Measurements from ENCODE around the gene TRMT112.
A peak's percentile ranks its signal among the peaks of the same experiment; 100 is the strongest.
"Not testable (repeated sequence)": the region's sequence is repeated elsewhere in the genome, so short reads cannot be mapped to it uniquely, and the experiment has no call there.

TRMT112 gene

DNA sequence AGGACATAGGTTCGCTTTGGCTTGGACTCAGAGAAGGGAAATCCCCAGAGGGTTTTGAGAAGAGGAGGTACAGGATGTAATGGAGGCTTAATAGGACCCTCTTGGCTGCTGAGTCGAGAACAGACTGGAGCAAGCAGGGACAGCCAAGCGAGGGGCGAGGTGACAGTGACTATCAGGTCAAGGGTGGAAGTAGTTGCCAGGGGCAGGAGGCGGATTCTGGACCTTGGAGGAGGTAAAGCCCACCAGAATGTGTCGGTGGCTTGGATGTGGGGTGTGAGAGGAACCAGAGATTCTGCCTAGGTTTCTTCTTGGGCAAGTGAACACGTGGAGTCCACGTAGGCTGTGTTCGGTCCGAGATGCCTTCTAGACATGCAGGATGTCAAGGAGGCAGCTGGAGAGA, 4.4 kb downstream of the TRMT112 start:
- DNase-seq (ENCODE audit: low read depth in 2 of 2): no peak

DNA sequence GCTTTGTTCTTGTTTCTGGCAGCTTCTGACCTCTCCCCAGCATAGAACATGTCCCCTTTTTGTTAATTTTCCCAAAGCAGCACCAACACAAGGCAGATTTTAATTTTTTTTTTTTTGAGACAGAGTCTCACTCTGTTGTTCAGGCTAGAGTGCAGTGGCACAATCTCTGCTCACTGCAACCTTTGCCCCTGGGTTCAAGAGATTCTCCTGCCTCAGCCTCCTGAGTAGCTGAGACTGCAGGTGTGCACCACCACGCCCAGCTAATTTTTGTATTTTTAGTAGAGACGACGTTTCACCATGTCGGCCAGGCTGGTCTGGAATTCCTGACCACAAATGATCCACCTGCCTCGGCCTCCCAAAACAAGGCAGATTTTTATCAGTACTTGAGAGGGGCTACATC, 9.6 kb downstream of the TRMT112 start:
- not testable (repeated sequence) for DNase-seq (ENCODE audit: low read depth in 2 of 2)

DNA sequence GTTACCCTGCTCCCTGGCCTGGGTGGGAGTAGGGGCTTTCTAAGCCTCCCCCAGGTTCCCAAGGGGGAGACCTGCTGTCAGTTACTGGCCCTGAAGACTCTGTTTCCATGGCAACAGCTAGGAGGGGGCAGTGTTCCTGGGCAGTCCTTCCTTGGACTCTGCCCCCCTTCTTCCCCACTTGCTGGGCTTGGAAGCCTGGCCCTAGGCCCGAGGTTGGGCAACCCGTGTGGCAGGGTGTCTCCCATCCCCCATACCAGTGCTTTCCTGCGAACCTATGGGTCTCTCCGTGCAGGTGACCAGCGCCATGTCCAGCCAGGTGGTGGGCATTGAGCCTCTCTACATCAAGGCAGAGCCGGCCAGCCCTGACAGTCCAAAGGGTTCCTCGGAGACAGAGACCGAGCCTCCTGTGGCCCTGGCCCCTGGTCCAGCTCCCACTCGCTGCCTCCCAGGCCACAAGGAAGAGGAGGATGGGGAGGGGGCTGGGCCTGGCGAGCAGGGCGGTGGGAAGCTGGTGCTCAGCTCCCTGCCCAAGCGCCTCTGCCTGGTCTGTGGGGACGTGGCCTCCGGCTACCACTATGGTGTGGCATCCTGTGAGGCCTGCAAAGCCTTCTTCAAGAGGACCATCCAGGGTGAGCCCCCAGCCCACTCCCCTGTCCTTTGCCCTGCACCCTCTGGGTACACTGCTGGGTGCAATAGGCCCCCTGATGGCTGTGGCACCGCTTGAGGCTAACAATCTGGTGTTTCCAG, 10.3 kb downstream of the TRMT112 start:
- no peak for DNase-seq (ENCODE audit: low read depth in 2 of 2)

DNA sequence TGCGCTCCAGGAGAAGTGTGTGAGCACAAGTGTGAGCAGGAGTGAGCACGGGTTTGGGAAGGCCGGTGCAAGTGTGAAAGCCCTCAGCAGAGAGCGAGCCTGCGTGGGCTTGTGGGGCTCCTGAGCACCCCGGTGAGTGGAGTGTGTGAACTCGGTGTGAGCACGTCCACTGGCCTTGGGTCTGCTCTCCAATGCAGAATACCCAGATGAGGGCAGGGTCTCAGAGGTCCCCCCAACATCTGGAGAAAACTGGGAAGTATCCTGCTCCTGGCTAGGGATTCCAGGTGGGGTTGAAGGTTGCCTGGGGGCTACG, 10.8 kb downstream of the TRMT112 start:
- DNase-seq (ENCODE audit: low read depth in 2 of 2): no peak

DNA sequence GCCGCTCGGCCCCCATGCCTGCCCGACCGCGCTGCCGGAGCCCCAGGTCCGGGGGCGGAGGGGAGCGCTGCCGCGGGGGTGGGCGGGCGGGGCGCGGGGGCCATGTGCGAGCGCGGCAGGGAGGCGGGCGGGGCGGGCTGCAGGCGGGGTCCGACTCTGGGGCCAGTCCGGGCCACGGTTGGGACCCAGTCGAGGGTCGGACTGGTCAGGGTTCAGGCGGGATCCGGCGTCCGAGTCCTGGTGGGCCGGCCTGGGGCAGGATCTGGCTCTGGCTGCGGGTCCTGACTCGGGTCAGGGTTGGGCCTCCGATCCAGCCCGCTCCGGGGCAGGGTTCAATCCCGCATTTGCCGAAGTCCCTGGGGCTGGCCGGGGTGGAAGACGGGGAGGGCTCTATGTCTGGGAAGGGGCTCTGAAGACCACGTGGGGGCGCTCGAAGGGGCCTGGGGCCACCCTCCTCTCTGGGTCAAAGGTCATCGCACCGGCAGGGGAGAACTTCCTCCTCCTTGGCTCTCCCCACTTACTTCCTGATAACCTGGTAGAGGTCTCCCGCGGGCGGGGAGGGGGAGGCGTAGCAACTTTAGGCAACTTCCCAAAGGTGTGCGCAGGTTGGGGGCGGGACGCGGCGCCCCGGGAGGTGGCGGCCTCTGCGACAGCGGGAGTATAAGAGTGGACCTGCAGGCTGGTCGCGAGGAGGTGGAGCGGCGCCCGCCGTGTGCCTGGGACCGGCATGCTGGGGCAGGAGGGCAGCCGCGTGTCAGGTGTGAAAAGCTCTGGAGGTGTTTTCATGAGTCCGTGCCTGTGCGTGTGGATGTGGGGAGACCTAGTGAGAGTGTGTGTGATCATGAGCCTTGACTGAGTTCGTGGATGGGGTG, 11.4 kb downstream of the TRMT112 start:
- DNase-seq (ENCODE audit: low read depth in 2 of 2): peak; percentile 51 to 65

DNA sequence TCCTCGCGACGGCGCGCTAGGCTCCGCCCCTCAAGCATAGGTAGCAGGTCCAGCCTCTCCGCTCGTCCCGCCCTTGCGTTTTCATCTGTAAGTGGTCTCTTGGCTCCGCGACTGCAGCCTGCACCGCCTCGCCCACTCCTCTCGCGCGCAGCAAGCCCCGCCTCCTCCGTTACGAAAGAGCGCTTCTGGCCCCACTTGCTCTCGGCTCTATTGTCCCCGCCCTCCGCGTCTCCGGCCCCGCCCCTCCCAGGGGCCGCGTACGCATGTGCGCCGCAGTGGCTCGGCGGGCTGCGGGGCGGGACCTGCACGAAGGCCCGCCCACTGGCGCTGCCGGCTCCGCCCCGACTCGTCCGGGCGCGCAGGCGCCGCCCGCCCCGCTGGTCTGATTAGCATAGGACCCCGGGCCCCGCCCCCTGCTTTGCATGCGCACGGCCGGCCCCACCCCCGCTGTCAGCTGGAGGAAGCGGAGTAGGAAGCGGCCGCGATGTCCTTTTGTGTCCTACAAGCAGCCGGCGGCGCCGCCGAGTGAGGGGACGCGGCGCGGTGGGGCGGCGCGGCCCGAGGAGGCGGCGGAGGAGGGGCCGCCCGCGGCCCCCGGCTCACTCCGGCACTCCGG, 12.2 kb downstream of the TRMT112 start, which contains the start of gene ESRRA:
Gene ESRRA, plus strand, starts transcription at position 450 of the 616 bp plus-strand sequence. CDS start 1,656 bp downstream, outside the sequence.
- peak; percentile 100 for DNase-seq (ENCODE audit: low read depth in 2 of 2)

DNA sequence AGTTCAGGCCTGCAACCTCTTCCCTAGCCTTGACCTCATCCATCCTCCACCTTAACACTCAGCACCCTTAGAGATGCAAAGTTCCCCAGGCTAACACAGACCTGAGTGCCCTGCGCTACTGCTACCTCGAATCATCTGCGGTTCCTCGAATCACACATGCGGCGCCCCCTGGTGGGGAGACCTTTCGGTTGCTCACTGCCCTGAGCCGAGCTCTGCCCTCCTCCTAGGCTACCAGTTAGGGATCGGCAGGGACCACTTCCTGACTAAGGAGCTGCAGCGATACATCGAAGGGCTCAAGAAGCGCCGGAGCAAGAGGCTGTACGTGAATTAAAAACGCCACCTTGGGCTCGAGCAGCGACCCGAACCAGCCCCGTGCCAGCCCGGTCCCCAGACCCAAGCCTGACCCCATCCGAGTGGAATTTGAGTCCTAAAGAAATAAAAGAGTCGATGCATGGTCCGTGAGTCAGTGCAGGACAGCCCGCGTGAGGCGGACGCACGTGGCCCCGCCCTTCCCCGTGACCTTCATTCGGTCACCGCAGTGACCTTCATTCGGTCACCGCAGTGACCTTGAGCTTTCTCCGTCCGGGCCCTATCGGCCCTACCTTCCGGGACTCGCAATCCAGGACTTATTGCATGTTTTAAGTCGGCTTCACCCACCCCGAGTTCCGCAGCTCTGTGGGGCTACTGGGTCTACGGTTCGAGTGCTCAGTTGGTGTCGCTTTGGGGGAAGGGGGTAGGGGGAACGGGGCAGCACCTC, 12.9 kb downstream of the TRMT112 start:
- DNase-seq (ENCODE audit: low read depth in 2 of 2): peak; percentile 96 to 99

DNA sequence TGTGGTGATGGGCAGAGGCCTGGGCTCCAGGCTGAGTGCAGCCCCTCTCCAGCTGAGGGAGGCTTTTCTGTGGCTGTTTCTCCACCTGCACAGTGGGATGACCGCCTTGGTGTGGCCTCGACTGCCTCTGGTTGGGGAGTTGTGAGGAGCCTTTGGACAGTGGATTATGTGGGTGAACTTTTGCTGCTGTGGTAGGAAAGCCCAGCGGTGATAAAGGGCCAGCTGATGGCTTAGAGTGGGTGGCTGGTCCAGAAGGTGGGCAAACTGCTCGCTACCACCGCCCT, 13.4 kb downstream of the TRMT112 start:
- DNase-seq (ENCODE audit: low read depth in 2 of 2): no peak

DNA sequence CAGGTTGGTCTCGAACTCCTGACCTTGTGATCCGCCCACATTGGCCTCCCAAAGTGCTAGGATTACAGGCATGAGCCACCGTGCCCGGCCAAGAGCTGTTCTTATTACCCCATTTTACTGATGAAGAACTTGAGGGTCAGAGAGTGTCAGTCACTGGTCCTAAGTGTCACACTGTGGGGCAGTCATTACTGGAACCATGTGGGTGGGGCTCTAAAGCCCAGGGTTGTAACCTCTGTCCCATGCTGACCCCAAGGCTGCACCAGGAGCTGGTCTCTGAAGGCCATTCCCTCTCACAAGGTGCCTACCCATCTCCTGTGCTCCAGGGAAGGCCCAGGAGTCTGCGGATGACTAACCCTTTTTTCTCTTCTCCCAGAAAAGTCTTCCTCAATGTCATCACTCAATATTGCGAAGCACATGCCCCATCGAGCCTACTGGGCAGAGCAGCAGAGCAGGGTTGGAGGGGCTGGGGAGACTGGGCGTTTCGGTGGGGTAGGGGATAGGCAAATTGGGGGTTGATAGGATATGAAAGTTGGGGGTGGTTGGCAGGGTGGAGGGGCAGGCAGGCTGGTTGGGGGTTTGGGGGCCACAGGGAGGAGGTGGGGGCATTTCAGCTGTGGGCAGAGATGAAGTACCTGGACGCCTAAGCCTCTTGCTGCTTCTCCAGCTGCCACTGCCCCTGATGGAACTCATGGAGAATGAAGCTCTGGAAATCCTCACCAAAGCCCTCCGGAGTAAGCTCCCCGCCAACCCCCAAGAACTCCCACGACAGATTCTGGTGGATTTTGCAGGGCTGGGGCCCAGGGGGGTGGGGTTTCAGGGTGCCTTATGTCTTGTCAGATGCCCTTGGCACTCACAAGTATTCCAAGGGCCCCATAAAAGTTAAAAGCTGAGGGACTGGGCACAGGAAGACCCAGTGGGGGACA, 14.0 kb downstream of the TRMT112 start:
- no peak for DNase-seq (ENCODE audit: low read depth in 2 of 2)

DNA sequence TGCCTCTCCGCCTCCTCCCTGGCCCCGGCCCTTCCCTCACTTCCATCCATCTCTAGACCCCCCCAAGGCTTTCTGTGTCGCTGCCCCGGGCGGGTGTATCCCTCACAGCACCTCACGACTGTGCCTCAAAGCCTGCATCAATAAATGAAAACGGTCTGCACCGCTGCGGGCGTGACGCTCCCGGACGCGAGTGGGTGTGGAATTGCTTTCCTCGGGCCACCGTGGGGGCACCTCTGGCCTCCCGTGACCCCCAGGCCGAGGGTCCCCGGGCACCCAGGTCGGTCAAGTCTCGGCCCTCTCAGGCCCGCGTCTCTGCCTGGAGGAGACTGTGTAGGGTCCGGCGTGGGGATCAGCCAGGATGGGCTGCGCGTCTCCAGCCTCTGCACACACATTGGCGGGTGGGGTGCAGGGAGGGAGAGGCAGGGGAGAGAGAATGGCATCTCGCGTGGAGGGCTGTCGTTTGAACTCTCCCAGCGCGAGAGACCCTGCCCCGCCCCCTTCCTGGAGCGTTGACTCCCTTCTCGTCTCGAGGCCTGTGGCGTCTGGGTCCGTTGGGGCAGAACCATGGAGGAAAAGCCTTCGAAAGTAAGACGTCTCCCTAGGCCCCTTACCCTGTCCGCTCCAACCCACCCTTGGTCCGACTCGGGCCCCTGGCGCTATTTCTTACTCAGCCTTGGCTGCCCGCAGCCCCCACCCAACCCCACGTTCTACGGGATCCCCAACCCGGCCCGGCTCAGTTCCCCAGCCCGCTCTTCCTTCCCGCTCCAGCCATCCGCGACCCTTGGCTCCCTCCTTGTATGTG, 17.3 kb downstream of the TRMT112 start, which contains the start of gene CATSPERZ:
Gene CATSPERZ, plus strand, starts transcription at position 512 of the 802 bp plus-strand sequence. Its CDS starts 53 bp downstream, at position 565.
- DNase-seq (ENCODE audit: low read depth in 2 of 2): no peak

DNA sequence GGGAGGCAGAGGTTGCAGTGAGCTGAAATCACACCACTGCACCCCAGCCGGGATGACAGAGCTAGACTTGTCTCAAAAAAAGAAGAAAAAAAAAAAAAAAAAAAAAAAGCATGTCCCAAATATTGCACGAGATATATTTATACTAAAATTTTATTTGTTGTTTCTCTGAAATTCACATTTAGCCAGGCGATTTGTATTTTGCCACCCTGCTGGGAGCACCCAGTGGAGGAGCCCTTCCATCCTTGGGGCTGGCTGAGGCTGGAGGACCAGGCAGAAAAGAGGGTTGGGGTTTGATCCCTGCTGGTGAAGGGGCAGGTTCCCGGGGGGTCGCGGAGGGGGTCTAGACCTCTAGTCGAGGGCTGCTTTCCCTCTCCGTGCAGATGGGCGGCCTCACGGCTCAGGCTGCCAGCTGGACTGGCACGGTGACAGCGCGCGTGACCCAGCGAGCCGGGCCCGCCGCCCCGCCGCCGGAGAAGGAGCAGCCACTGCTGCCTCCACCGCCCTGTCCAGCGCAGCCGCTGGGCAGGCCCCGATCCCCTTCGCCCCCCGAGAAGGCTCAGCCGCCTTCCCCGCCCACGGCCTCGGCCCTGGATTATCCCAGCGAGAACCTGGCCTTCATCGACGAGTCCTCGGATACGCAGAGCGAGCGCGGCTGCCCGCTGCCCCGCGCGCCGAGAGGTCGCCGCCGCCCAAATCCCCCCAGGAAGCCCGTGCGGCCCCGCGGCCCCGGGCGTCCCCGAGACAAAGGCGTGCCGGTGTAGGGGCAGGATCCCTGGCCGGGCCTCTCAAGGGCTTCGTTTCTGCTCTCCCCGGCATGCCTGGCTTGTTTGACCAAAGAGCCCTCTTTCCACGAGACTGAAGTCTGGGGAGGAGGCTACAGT, 18.2 kb downstream of the TRMT112 start:
- DNase-seq (ENCODE audit: low read depth in 2 of 2): no peak

DNA sequence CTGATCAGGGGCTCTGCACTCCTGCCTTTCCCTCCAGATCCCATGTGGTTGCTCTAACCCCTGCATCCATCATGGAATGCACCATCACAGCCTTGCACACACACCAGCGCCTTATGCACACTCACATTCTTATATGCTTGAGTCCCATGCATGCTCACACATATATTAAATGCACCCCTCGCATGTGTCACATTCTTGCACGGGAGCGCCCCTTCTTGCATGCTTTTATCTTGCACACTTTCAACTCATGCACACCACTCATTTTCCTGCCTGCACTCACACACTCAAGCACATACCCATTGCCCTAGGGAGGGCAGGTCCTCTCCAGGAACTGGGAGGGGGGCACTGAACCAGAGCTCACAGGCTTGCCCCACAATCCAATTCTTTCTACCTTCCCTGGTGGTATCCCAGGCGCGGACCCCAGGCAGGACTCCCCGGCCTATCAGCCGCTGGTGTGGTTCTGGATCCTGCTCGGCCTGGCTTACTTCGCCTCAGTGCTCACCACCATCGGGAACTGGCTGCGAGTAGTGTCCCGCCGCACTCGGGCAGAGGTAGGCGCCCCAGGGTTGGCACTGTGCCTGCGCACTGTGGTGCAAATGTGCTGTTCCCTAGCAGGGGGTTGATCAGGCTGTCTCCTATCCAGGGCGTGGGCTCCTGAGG, 19.5 kb downstream of the TRMT112 start:
- no peak for DNase-seq (ENCODE audit: low read depth in 2 of 2)

DNA sequence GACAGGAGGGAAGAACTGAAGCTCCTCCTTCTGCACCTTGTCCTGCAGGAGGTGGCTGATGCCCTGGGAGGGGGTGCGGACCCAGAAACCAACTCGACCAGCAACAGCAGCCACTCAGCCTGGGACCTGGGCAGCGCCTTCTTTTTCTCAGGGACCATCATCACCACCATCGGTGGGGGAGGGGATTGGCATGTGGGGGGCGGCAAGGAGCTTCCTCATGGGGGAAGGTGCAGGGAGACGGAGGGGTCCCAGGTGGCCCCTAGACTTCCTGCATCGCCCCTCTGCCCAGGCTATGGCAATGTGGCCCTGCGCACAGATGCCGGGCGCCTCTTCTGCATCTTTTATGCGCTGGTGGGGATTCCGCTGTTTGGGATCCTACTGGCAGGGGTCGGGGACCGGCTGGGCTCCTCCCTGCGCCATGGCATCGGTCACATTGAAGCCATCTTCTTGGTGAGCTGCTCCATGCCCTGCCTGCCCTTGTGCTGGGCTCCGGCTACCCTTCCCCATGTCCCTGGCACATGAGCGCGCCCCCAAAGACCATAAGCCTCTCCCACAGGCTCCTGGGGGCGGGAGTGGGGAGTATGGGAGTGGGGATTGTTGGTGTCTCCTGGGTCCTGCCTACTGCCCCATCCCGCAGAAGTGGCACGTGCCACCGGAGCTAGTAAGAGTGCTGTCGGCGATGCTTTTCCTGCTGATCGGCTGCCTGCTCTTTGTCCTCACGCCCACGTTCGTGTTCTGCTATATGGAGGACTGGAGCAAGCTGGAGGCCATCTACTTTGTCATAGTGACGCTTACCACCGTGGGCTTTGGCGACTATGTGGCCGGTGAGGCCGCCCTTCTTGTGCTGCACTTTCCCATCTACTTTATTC, 20.3 kb downstream of the TRMT112 start:
- no peak for DNase-seq (ENCODE audit: low read depth in 2 of 2)

DNA sequence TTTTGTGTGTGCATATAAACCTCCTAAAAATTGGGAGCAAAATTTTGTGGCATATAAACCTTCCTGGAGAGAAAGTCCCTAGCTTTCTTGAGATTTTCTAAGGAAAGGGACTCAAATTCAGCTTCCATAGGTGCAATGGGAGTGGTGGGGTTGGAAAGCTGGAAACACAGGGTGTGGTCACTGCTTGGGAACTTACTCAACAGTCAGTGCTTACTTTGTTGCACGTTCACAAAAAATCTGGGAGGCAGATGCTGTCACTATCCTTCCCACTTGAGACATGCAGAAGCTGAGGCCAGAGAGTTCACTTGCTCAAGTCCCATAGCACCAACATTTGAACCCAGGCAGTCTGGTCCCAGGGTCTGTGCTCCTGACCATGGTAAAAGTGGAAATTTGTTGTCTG, 21.1 kb downstream of the TRMT112 start:
- DNase-seq (ENCODE audit: low read depth in 2 of 2): no peak

DNA sequence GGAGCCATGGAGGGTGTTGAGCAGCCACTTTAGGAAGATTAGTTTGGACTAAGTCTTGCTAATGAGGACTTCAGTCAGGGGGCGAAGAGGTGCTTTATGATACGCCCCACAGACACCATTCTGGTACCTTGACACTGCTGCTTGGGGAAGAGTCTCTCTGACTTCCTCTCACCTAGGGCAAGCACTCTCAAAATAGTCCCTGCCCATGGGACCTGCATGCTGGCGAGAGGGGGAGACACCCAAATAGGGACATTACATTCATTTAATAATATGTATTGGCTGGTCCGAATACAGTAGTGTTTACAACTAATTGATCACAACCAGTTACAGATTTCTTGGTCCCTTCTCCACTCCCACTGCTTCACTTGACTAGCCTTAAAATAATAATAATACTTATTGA, 21.6 kb downstream of the TRMT112 start:
- no peak for DNase-seq (ENCODE audit: low read depth in 2 of 2)

DNA sequence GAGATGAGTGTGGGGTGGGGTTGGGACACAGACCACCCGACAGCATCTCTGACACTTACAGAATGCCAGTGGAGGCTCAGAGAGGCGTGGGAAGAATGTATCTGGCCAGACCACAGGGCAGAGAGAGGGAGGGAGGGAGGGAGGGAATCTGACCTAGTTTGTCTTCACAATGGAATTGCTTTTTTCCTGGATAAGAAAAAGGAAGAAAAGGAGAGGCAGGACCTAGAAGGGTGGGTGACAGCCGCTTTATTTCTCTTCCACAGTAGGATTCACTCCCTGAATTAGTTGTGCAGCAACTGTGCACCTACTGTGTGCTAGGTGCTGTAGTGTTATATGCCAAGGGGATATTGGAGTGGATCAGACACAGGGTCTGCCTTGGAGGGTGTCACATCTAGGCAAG, 22.6 kb downstream of the TRMT112 start:
- no peak for DNase-seq (ENCODE audit: low read depth in 2 of 2)

DNA sequence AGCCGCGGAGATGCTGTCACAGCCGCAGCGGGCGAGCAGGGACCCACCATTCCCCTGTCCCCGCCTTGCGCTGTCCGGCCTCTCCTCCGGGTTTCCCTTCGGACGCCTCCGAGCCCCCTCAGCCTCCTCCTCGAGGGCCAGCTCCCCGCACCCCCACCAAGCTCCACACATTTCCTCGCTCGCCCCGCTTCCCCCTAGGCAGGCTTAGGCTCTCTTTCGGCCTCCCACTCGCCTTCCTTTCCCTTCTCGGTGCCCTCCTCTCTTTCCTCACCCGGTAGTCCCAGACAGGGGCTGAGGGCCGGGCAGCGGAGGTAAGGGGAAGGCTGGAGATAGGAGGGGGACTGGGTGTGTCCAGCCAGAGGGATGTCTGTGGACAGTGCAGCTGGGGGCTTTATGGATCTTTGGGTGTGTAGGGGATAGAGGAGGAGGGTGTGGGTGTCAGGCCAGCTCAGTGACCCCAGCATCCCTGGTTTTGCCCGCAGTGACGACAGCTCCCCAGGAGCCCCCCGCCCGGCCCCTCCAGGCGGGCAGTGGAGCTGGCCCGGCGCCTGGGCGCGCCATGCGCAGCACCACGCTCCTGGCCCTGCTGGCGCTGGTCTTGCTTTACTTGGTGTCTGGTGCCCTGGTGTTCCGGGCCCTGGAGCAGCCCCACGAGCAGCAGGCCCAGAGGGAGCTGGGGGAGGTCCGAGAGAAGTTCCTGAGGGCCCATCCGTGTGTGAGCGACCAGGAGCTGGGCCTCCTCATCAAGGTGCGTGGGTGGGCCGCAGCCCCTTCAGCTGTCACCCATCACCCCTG, 24.7 kb downstream of the TRMT112 start:
- no peak for DNase-seq (ENCODE audit: low read depth in 2 of 2)

Data from stimulated activated CD4-positive, alpha-beta T cell treated with anti-CD3 and anti-CD28 coated beads, Interleukin-4, amount 100 ng/mL, for 48 hours (primary cell).